ENCODE measurements around the gene TMEM132A. TPM values are rescaled to one million over a fixed set of nuclear protein-coding genes. Genes with fewer than 3 reads are reported as not detected.
A peak's percentile ranks its signal among the peaks of the same experiment; 100 is the strongest.

The TMEM132A gene
- total and polyA plus RNA-seq, 2 of the 13 experiments (the other 11 are each of a cell fraction or from before 2014, with no cell fraction given), result 11.1 to 32.9 TPM

DNA sequence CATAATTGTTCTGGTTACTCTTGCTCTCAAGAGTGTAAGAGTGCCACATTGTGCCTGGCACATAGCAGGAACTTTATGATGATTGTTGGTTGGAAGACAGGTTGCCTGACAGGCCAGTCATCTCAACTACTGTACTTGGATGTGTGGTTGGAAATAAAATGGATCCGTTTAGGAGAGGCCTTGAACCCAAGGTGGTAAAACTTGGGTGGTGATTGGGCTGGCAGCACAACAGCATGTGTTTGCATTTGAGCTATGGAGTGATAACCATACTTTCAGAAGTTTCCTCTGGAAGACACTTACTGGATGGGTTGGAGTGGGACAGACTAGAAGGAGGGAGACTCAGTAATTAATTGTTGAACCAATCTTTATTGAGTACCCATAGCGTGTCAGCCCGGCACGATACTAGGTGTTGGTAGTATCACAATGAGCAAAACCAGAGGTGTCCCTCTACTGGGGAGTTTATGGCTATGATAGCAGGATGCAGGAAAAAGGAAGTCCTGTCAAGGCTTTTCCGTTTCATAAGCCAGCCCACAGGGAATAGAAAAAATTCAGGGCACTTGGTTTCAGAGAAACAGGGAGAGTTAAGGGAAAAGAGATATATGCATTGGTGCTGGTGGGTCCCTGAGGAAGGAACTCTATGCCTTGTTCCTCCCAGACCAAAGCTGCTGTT lies 13.4 kb upstream of the TMEM132A start:
- Histone ChIP-seq H3K27me3 (ENCODE audit: control insufficient read depth in 1 of 2, insufficient read depth in 2 of 2, low read length in 2 of 2) (no peaks in the 10 kb centered on the region), H3K4me3 (replicated peaks in 1 of 3; ENCODE audit: insufficient read depth in 1 of 3, low read depth in 2 of 3, low read length in 3 of 3) (no peak overlapping the region), H3K27ac (ENCODE audit: extremely low read length, insufficient read depth, low read length) (no peak overlapping the region), H3K9ac (ENCODE audit: insufficient read depth, low read depth, low read length) (no peak overlapping the region), H3K36me3 (replicated peaks in 1 of 2; ENCODE audit: control insufficient read depth in 1 of 2, insufficient read depth in 2 of 2, low read length in 2 of 2) (no peaks in the 10 kb centered on the region), H3K79me2 (ENCODE audit: insufficient read depth, low read length) (peaks cover 1% of the 10 kb centered on the region), H2AFZ (ENCODE audit: low read length) (no peak overlapping the region), H3K4me2 (ENCODE audit: low read depth, low read length) (no peak overlapping the region), H4K20me1 (ENCODE audit: insufficient read depth, low read length) (no peaks in the 10 kb centered on the region), H3K4me1 (ENCODE audit: insufficient read depth, low read length) (peaks cover 38% of the 10 kb centered on the region), H3K9me3 (ENCODE audit: low read length) (no peaks in the 10 kb centered on the region)
- FAIRE-seq (no peak), ATAC-seq (no peak), DNase-seq (ENCODE audit: low spot score) (no peak)
- 57% methylated on average over 5 of the region's 5 CpGs for WGBS (ENCODE audit: low lambda C conversion rate)
- ChIA-PET POLR2A (interaction anchor here (0.9 kb wide), 1 partner anchor 55 kb away, joined by 4 read pairs; the partner anchor contains the start of gene PTGDR2), CTCF (ENCODE audit: low intra/inter-chr PET ratio, low total read pairs) (no interaction called here)
- BruUV-seq (replicated peaks), result no TSS peak
- intact Hi-C loops (cut with micrococcal nuclease; ENCODE audit: unreplicated experiment) (no loop called here), in situ Hi-C loops (cut with HindIII; ENCODE audit: extremely low pct_ligation_motif_present, low pct_unique_long_range_greater_than_20kb) (no loop called here)
- TF ChIP-seq GABPA (IDR thresholded peaks at IDR 0.05; ENCODE audit: low read depth, low read length) (no peak), GABPA (CRISPR knock-in tag; IDR thresholded peaks at IDR 0.05; ENCODE audit: low read depth) (peak; percentile 51), ZNF777 (CRISPR knock-in tag; IDR thresholded peaks at IDR 0.05) (no peak), KLF16 (CRISPR knock-in tag; IDR thresholded peaks at IDR 0.05) (no peak), ZNF510 (CRISPR knock-in tag; IDR thresholded peaks at IDR 0.05; ENCODE audit: low read depth) (no peak), ZNF790 (CRISPR knock-in tag; IDR thresholded peaks at IDR 0.05; ENCODE audit: borderline replicate concordance) (no peak)

GRCh38 chr11:60912223-60912850 lies 11.9 kb upstream of the TMEM132A start:
- Histone ChIP-seq H3K9ac (ENCODE audit: insufficient read depth, low read depth, low read length) (no peak overlapping the region), H2AFZ (ENCODE audit: low read length) (no peak overlapping the region), H3K4me2 (ENCODE audit: low read depth, low read length) (no peak overlapping the region), H3K79me2 (ENCODE audit: insufficient read depth, low read length) (no peaks in the 10 kb centered on the region), H3K4me3 (replicated peaks in 1 of 3; ENCODE audit: insufficient read depth in 1 of 3, low read depth in 2 of 3, low read length in 3 of 3) (no peak overlapping the region), H3K27me3 (ENCODE audit: control insufficient read depth in 1 of 2, insufficient read depth in 2 of 2, low read length in 2 of 2) (no peaks in the 10 kb centered on the region), H3K36me3 (replicated peaks in 1 of 2; ENCODE audit: control insufficient read depth in 1 of 2, insufficient read depth in 2 of 2, low read length in 2 of 2) (no peaks in the 10 kb centered on the region), H3K4me1 (ENCODE audit: insufficient read depth, low read length) (peaks cover 37% of the 10 kb centered on the region), H4K20me1 (ENCODE audit: insufficient read depth, low read length) (no peaks in the 10 kb centered on the region), H3K27ac (ENCODE audit: extremely low read length, insufficient read depth, low read length) (no peak overlapping the region), H3K9me3 (ENCODE audit: low read length) (no peaks in the 10 kb centered on the region)
- ChIA-PET CTCF (ENCODE audit: low intra/inter-chr PET ratio, low total read pairs) (no interaction called here), POLR2A (no interaction called here)
- FAIRE-seq (no peak), DNase-seq (ENCODE audit: low spot score) (no peak), ATAC-seq (no peak)
- no TSS peak for BruUV-seq (replicated peaks)
- intact Hi-C loops (cut with micrococcal nuclease; ENCODE audit: unreplicated experiment), result no loop called here
- 72% methylated on average over 12 of the region's 12 CpGs for WGBS (ENCODE audit: low lambda C conversion rate)
- in situ Hi-C loops (cut with HindIII; ENCODE audit: extremely low pct_ligation_motif_present, low pct_unique_long_range_greater_than_20kb), result no loop called here
- TF ChIP-seq TGIF2 (CRISPR knock-in tag; IDR thresholded peaks at IDR 0.05) (no peak), ZBTB21 (CRISPR knock-in tag; IDR thresholded peaks at IDR 0.05) (no peak), FOXM1 (CRISPR knock-in tag; IDR thresholded peaks at IDR 0.05) (no peak), SALL1 (CRISPR knock-in tag; IDR thresholded peaks at IDR 0.05) (no peak), ZNF614 (CRISPR knock-in tag; IDR thresholded peaks at IDR 0.05; ENCODE audit: borderline replicate concordance) (no peak), ZNF891 (CRISPR knock-in tag; IDR thresholded peaks at IDR 0.05) (no peak), ARID5B (CRISPR knock-in tag; IDR thresholded peaks at IDR 0.05) (no peak), SUZ12 (IDR thresholded peaks at IDR 0.05; ENCODE audit: low read depth, low read length) (no peak)
- TF ChIP-seq, protein P1, sequence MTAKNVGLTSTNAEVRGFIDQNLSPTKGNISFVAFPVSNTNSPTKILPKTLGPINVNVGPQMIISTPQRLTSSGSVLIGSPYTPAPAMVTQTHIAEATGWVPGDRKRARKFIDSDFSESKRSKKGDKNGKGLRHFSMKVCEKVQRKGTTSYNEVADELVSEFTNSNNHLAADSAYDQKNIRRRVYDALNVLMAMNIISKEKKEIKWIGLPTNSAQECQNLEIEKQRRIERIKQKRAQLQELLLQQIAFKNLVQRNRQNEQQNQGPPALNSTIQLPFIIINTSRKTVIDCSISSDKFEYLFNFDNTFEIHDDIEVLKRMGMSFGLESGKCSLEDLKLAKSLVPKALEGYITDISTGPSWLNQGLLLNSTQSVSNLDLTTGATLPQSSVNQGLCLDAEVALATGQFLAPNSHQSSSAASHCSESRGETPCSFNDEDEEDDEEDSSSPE (CRISPR knock-in tag; IDR thresholded peaks at IDR 0.05), result no peak
